GOT3 (cell line): ENCODE data around the gene GPX3.

ENCODE experiments used
- DNase-seq: peaks from one replicate; lab custom pipeline; 2025; ENCODE audit warnings: mixed read lengths; lab: John Stamatoyannopoulos, UW

Gene GPX3

DNA sequence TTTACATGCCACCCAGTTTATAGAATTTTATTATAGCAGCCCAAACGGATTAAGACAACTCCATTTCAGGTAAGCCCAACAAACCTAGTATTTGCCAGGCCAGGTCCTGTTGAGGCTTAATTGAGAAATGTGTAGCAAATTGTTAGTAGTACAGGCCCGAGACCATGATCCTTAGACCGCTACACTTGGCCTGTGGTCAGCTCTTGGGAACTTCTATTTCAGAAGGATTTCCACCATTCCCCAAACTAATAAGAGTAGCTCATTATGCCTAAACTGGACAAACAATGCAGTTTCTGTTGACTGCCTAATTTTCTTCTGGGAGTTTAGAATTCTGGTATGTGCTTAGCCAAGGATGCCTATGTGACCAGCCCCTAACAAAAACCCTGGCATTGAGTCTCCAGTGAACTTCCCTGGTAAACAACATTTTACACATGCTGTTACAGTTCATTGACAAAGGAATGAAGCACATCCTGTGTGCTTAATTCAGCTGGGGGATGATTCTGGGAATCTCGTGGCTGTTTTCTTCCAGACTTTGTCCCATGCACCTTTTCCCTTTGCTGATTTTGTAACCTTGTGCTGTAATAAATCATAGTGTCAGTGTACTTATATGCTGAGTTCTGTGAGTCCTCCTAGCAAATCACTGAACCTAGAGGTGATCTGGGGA lies 5.6 kb upstream of the GPX3 start:
- DNase-seq, result no peak

GRCh38 chr5:151015974-151016587 lies 4.3 kb upstream of the GPX3 start:
- DNase-seq, result no peak

DNA sequence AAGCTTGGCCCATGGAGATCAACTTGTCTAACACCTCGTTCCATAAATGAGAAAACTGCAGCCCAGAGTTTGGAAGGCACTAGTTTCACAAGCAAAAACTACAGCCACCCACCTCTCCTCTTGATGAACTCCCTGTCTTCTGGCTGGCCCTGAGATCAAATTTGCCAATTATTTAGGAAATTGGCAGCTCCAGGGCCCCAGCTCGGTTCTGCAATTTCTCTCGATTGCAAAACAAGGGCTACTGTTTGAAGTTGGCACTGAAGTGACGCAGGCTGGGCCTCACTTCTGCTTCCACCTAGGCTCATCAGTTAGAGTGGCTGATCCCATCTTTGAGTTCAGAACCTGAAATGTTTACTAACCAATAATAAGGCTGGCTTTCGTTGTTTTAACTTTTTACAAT lies 3.7 kb upstream of the GPX3 start:
- DNase-seq, result no peak

GRCh38 chr5:151017897-151018296 lies 2.5 kb upstream of the GPX3 start:
- DNase-seq, result no peak

- no peak for DNase-seq
Measured at GRCh38 chr5:151018846-151019245, 1.5 kb upstream of the GPX3 start.

- DNase-seq, result no peak
Measured at GRCh38 chr5:151019331-151019730, 1.1 kb upstream of the GPX3 start.

DNA sequence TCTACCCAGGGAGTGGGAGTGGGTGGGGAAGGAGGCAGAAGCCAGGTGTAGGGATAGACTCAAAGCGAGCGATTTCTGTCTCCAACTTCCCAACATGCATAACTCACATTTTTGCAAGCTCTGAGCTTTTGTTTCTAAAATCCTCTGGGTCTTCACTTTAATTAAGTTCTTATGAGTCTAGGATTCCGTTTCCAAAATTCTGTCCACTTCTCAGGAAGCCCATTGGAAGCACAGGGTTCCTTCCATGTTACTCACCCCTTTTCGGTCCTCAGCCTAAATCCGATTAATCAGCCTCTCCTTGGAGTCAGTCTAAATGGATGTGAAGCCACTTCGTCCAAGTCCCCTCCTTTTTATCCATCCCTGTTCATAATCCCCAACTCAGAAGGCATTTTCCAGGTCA lies 1.4 kb downstream of the GPX3 start:
- DNase-seq, result no peak

GRCh38 chr5:151022511-151023018 lies 2.2 kb downstream of the GPX3 start:
- DNase-seq, result no peak

GRCh38 chr5:151023047-151023615 lies 2.7 kb downstream of the GPX3 start:
- no peak for DNase-seq

- DNase-seq, result no peak
Measured at GRCh38 chr5:151023651-151024050, 3.3 kb downstream of the GPX3 start.

GRCh38 chr5:151024440-151025249 lies 4.3 kb downstream of the GPX3 start:
- no peak for DNase-seq

DNA sequence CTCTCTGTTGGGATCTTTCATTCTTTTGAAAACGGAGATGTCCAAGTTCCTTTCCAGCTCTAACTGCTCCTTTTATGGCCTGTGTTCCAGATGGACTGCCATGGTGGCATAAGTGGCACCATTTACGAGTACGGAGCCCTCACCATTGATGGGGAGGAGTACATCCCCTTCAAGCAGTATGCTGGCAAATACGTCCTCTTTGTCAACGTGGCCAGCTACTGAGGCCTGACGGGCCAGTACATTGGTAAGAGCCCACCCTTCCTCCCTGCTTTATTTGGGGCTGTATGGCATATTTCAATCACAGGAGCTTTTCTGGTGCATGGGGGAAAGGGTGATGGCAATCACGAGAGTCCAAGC lies 4.8 kb downstream of the GPX3 start:
- DNase-seq, result no peak

- DNase-seq, result no peak
Measured at GRCh38 chr5:151026088-151026487, 5.7 kb downstream of the GPX3 start.

GRCh38 chr5:151026679-151027078 lies 6.3 kb downstream of the GPX3 start:
- no peak for DNase-seq

DNA sequence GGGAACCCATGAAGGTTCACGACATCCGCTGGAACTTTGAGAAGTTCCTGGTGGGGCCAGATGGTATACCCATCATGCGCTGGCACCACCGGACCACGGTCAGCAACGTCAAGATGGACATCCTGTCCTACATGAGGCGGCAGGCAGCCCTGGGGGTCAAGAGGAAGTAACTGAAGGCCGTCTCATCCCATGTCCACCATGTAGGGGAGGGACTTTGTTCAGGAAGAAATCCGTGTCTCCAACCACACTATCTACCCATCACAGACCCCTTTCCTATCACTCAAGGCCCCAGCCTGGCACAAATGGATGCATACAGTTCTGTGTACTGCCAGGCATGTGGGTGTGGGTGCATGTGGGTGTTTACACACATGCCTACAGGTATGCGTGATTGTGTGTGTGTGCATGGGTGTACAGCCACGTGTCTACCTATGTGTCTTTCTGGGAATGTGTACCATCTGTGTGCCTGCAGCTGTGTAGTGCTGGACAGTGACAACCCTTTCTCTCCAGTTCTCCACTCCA lies 7.6 kb downstream of the GPX3 start:
- no peak for DNase-seq

- DNase-seq, result no peak
Measured at GRCh38 chr5:151028717-151029116, 8.3 kb downstream of the GPX3 start.

GRCh38 chr5:151029179-151030055 lies 9.0 kb downstream of the GPX3 start:
- no peak for DNase-seq

DNA sequence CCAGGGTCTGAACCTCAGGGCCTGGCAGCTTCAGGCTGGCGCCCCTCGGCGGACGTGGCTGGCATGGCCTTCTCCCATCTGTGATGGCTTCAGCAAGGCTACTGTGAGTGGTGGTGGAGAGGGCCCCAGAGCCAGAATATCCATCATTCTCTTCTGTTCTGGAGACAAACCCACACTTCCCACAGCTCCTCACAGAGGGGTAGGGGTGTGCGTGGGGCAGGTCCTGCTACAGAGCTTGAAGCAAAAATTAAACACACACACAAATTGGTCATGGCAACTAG lies 9.6 kb downstream of the GPX3 start:
- no peak for DNase-seq

GRCh38 chr5:151030379-151030778 lies 10.0 kb downstream of the GPX3 start:
- no peak for DNase-seq

DNA sequence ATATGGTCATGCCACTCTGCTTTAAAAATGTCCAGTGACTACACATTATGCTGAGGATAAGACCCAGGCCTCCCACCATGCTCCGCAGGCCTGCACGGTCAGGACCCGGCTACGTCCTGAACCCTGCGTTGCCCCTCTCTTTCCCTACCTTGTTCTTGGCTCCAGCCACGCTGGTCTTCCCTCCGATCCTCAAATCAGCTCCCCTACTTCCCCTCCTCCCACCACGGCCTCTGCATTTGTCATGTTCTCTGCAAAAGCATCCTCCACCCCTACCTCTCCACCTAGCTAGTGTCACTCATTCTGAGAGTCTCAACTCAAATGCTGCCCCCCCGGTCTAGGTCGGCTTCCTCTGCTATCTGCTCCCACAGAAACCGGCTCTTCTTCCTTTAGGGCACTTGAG lies 11.2 kb downstream of the GPX3 start:
- DNase-seq, result no peak

DNA sequence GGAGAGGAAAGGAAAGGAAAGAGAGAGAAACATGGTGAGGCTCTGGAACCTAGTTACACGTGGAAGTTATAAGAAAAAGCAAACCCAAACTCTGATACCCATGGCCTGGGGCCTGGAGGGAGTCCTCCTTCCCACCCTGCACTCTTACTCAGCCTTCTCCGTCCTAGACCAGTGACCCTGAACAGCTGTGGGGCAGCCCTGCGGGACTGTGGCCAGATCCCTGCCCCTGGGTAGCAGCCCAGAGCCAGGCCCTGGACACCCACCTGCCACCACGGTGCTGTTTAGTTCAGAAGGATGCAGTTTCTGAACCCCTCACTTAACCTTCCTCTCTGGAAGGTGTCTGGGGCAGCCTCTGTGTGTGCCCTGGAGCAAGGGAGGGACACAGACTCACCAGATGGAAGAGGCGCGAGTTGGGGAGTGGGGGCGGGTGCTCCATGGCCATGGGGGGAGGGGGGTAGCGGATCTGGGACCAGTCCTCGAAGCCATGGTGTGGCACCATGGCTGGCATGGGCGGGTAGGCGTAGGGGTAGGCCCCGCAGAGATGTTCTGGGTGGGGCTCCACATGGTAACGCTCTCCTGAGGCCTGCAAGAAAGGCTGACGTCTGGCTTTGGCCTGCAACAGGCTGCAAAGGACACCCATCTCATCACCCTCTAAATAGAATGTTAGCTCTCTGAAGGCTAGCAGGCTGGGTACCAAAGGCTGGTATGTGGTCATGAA lies 13.0 kb downstream of the GPX3 start:
- no peak for DNase-seq
